ENCODE measurements around the gene CWF19L2. TPM values are rescaled to one million over a fixed set of nuclear protein-coding genes. Genes with fewer than 3 reads are reported as not detected.

Gene CWF19L2
- total and polyA plus RNA-seq, 2 of the 8 experiments (the other 6 are each of a cell fraction or from before 2014, with no cell fraction given), result 2.2 to 16.6 TPM

- Histone ChIP-seq H3K79me1 (ENCODE audit: low read depth, low read length) (no peaks in the 10 kb centered on the region), H3K56ac (replicated peaks; ENCODE audit: insufficient read length, low read depth, low read length) (no peak overlapping the region), H4K5ac (ENCODE audit: insufficient read length, low read depth, low read length) (no peak overlapping the region), H2BK15ac (ENCODE audit: low read length) (no peak overlapping the region), H2BK120ac (replicated peaks; ENCODE audit: low read depth, low read length) (no peak overlapping the region), H3K36me3 (ENCODE audit: control insufficient read depth in 2 of 4, insufficient read depth in 4 of 4, low read length in 3 of 4) (peaks cover 3 to 36% (median 16%) of the 10 kb centered on the region in 4 experiments; a peak in 6 of 8 replicates), H3K23ac (ENCODE audit: insufficient read length) (no peak overlapping the region), H3K4me2 (ENCODE audit: insufficient read depth in 1 of 2, low read depth in 2 of 2, low read length in 2 of 2) (no peak overlapping the region), H4K91ac (replicated peaks; ENCODE audit: insufficient read length, low read length) (no peak overlapping the region), H3K18ac (ENCODE audit: extremely low read depth, low read length) (no peak overlapping the region), H3K79me2 (ENCODE audit: control insufficient read depth in 1 of 2, insufficient read depth in 2 of 2, low read length in 2 of 2) (no peaks in the 10 kb centered on the region), H3K4me1 (replicated peaks in 1 of 4; ENCODE audit: control insufficient read depth in 3 of 4, insufficient read depth in 4 of 4, low read length in 3 of 4) (no peaks in the 10 kb centered on the region), H3K23me2 (ENCODE audit: low read depth, low read length) (no peaks in the 10 kb centered on the region), H4K20me1 (replicated peaks in 1 of 2; ENCODE audit: control insufficient read depth in 1 of 2, insufficient read depth in 2 of 2, low read length in 2 of 2) (no peaks in the 10 kb centered on the region), H3K9ac (replicated peaks in 1 of 4; ENCODE audit: extremely low read depth in 1 of 4, low read depth in 3 of 4, low read length in 3 of 4) (no peak overlapping the region), H2BK20ac (ENCODE audit: low read length) (no peak overlapping the region), H2AK5ac (ENCODE audit: low read depth, low read length) (no peak overlapping the region), H3K4me3 (ENCODE audit: extremely low read depth in 1 of 4, insufficient read depth in 2 of 4, low read depth in 3 of 4, low read length in 4 of 4) (no peak overlapping the region), H2AFZ (ENCODE audit: low read length) (no peak overlapping the region), H3K27ac (ENCODE audit: low read depth, low read length) (no peak overlapping the region), H2BK12ac (ENCODE audit: low read depth, low read length) (no peak overlapping the region), H3K14ac (ENCODE audit: insufficient read length) (no peak overlapping the region), H3K4ac (replicated peaks; ENCODE audit: insufficient read length, low read depth, low read length) (no peak overlapping the region), H3K9me3 (ENCODE audit: insufficient read depth in 2 of 2, low read depth in 1 of 2, low read length in 1 of 2) (peaks cover 5 to 8% of the 10 kb centered on the region in 2 experiments; a peak in 3 of 4 replicates), H3K27me3 (replicated peaks in 1 of 4; ENCODE audit: control insufficient read depth in 3 of 4, extremely low read depth in 1 of 4, insufficient read depth in 3 of 4, low read length in 3 of 4) (no peaks in the 10 kb centered on the region), H2BK5ac (ENCODE audit: low read depth, low read length) (no peak overlapping the region), H4K8ac (ENCODE audit: extremely low read depth, insufficient read depth, low read length) (no peak overlapping the region)
- WGBS, 2 experiments (ENCODE audit: extremely low coverage in 1 of 2, insufficient coverage in 1 of 2, insufficient read length in 1 of 2, insufficient replicate concordance in 2 of 2, low coverage in 1 of 2, low lambda C conversion rate in 2 of 2, missing lambda C conversion rate in 1 of 2), result 90% methylated on average over 1 of the region's 1 CpG; no CpG with 5 or more reads in 1 of the 2 experiments
- POLR2A ChIA-PET (ENCODE audit: partially characterized antibody), result no interaction called here
- CTCF ChIA-PET (ENCODE audit: partially characterized antibody), result no interaction called here
- TF ChIP-seq CREB1 (IDR thresholded peaks at IDR 0.05), result no peak
- no peak for TF ChIP-seq KDM1A (IDR thresholded peaks at IDR 0.05; ENCODE audit: borderline replicate concordance, low read length)
- TF ChIP-seq SAP30 (IDR thresholded peaks at IDR 0.05; ENCODE audit: insufficient read depth, insufficient replicate concordance, low read length), result no peak
- TF ChIP-seq EGR1 (IDR thresholded peaks at IDR 0.05; ENCODE audit: borderline replicate concordance, low read depth, low read length), result no peak
- TF ChIP-seq RAD21 (IDR thresholded peaks at IDR 0.05 in 1 of 2, conservative IDR thresholded peaks at IDR 0.05 in 1 of 2; ENCODE audit: low read depth in 2 of 2, low read length in 2 of 2), result no peak
- no peak for TF ChIP-seq CEBPB (IDR thresholded peaks at IDR 0.05; ENCODE audit: low read depth, low read length)
- TF ChIP-seq ZNF274 (IDR thresholded peaks at IDR 0.05; ENCODE audit: borderline replicate concordance, extremely low read depth, low read length), result no peak
- TF ChIP-seq RNF2 (IDR thresholded peaks at IDR 0.05; ENCODE audit: borderline replicate concordance, low read depth, low read length, missing control alignments, poor library complexity, severe bottlenecking), result no peak
- no peak for TF ChIP-seq RXRA (IDR thresholded peaks at IDR 0.05; ENCODE audit: insufficient read depth, low read depth, low read length)
- TF ChIP-seq CHD2 (IDR thresholded peaks at IDR 0.05; ENCODE audit: low read length), result no peak
- TF ChIP-seq E2F6 (IDR thresholded peaks at IDR 0.05), result no peak
- TF ChIP-seq CBX8 (IDR thresholded peaks at IDR 0.05; ENCODE audit: borderline replicate concordance, low read depth, low read length), result no peak
- DNase-seq (ENCODE audit: low read depth in 1 of 2, low spot score in 2 of 2), result no peak
- FAIRE-seq, result no peak
Observed at GRCh38 chr11:107501713-107502112, 44.1 kb upstream of the CWF19L2 start.
